Amniotic stem cell (primary cell): ENCODE data around the gene SLC6A11.

ENCODE experiments used
- DNase-seq: peaks from one replicate; lab custom pipeline; 2025; lab: John Stamatoyannopoulos, UW

The SLC6A11 gene

DNA sequence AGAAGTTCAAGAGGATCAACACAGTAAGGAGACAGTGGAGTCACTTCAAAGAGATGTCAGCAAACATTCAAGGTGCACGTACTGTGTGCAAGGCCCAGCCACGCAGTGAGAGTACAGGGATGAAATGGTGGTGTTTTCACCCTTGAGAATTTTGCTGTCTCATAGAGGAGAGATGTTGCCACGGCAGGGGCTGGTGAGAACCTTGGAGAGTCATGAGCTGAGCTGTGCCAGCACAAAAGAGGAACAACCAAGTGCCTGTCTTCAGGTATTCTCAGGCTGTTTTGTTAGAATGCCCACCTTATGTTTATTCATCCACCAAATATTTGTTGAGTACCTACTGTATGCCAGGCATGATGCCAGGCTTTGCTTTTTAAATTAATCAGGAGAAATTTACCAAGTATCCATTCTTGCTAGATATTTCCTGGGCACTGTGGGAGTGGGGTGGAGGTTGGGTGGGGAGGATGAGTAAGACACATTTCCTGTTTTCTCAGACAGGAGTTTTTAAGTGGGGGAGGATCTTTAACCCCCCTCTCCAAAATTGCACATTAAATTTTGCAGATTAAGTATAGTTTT is 72.6 kb downstream of the SLC6A11 start:
- no peak for DNase-seq

DNA sequence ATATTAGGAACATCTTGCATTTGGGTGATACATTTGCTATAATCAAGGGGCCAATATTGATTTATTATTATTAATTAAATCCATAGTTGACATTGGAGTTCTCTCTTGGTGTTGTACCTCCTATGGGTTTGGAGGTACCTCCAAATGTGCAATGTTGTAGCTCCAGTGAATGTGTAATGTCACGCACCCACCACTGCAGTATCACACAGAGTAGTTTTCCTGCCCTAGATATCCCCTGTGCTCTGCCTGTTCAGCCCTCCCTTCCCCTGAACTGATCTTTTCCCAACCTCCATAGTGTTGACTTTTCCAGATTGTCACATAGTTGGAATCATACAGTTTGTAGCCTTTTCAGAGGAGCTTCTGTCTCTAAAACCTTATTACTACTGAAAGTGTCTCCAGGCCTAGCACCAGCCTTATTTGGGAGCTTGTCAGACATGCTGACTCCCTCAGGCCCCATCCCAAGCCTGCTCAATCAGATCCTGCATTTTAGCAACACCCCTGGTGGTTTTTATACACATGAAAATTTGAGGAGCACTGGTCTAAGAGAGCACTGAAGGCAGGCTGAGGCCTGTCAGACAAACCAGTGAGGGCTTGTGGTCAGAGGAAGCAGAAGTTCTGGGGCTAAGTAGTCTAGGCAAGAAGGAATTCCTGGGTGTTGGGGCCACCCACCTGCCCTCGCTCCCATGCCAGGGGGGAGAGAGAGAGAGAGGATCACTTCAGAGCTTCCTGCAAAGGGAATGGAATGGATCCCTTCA is 73.4 kb downstream of the SLC6A11 start:
- DNase-seq = no peak

DNA sequence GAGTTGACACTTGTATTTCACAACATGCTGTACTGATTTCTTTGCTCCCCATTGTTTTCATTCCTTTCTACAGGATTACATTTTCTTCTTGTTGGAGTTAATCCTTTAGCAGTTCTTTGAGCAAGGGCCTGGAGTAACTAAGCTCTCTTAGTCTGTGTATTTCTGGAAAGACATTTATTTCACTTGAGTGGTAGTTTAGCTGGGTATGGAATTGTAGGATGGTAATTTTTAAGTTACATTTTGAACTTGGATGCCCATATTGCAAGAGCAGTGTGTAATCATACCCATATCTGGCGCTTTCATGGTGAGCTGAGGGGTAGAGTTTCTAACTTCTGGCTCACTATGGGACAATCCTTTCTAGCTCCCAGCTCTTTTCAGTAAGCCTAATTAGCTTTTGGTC is 74.6 kb downstream of the SLC6A11 start:
- no peak for DNase-seq

DNA sequence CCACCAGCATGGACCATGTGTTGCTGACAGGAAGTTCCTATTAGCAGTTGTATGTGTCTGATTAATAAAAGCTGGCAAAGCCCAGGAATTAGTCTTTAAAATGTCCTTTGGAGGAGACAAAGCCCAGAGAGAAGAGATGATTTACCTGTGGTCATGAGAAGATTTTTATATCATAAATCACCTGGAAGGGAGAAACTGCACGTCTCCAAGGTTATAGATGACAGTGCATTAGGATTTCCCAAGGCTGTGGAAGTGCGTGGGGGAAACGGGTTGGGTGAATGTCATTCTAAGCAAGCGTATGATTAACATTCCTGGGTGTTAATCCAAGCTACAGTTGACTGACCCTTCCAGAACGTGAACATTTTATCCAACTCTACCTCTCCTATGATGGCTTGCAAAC is 76.6 kb downstream of the SLC6A11 start:
- DNase-seq = no peak

DNA sequence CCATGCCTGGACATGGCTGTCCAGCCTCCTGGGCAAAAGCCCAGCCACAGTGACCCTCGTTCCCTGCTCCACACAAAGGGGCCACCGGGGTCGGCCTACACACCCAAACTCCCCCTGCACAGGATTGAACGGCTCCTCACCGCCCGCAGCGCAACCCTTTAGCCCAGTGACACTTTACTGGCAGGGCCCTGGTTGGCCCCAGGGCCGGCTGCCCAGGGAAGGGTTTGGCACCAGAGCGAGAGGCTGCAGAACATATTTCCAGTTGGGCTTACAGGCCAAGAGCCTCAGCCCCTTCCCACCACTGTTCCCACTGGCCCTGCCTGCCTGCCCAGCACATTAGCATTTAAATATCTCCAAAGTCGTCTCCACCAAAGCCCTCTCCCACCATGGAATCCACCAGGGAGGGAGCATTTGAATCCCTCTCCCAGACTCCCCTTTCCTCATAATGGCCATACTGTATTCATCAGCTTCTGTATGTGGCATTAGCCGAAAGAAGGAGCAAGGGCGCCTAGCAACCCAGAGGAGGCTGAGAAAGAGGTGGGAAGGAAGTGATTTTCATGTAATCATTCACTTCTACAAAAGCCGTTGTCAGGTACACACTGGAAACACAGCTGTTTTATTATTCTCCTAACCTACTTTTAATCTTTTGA is 85.4 kb downstream of the SLC6A11 start:
- no peak for DNase-seq

DNA sequence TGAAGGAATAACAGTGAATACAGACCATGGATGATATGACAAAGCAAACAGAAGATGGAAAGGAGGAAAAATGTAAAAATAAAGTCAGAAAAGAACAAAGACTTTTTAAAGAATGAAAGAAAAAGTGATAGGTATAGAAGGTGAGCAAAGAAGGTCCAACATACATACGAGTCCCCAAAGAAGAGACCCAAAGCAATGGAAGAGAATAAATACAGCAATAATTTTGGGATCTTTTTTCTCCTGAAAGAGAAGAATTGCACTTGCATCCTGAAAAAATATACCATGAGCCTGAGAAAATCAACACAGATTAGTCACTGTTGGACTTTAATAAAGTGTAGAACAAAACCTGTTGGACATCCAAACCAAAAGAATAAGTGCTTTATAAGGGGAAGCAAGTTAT is 91.2 kb downstream of the SLC6A11 start:
- no peak for DNase-seq

DNA sequence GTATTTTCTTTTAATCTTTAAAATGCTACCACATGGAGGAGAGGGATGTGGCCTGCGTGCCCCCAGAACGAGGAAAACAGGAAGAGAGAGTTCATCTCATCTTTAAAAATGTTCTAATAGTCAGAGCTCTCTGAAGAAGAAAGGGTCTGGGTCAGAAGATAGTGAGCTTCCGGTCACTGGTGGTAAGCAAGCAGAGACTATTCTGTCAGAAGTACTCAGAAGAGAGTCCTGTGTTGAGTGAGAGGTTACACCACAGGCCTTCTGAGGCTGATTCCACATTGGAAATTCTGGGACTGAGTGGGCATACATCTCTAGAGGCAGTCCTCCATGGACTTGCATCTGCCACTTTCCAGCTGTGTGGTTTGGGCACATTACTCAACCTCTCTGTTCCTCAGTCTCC is 94.3 kb downstream of the SLC6A11 start:
- no peak for DNase-seq

DNA sequence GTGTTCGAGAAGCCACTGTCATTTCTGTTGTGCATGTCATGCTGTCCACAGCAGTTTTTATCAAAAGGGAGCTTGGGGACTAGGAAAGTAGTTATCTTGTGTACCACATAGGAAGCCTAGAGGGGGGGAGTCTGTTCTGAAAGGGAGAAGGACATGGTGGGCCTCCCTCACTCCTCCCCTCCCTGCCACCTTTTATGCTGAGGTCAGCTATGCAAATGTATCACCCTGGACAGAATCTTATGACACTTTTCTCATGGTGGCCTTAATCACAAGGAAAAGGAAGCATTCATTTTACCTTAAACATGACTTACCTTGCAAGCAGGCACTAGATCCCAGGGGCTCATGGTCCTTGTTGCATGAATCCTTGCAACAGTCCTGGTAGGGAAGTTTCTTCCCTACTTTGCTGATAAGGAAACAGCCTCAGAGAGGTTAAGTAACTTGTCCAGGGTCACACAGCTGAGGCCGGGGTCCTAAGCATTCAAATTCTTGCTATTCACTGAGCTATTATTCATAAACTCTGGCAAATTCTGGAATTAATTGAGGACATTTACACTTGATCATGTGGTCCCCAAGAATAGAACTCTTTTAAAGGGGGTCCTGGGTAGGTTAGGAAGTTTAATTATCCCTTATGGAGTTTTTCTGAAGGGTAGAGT is 95.4 kb downstream of the SLC6A11 start:
- no peak for DNase-seq

DNA sequence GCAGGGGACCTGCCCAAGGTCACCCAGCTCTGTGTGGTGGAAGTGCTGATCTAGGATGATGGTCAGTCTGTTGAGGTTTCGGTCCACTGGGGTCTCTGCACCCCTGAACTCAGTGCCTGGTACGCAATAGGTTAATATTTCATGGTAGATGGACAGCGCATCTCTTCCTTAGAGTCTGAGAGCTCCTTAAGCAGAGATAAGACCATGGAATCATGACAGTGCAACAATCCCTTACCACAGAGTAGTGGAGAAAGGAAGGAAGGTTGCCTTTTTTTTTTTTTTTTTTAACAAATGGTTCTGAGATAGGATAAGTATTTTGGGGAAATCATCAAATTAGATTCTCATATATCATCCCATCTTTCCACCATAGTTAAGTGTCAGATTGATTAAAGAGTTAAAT is 96.8 kb downstream of the SLC6A11 start:
- no peak for DNase-seq

DNA sequence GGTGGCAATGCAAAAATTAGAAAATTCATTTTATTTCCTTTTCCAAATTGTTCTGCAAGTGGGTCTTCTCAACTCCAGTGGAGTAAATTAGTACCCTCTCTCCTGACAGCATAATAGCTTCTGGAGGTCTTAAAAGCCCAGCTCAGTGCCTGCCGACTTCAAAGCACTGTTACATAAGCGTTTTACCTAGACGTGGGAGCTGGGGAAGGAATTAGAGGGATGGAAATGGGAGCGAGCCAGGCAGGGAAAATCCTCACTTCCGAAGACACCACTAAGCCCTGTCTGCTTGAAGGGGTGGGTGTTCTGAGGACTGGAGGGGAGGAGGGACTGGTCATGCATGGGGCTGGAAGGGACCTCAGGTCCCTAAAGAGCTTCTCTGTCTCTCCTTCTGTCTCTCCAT is 99.3 kb downstream of the SLC6A11 start:
- no peak for DNase-seq

DNA sequence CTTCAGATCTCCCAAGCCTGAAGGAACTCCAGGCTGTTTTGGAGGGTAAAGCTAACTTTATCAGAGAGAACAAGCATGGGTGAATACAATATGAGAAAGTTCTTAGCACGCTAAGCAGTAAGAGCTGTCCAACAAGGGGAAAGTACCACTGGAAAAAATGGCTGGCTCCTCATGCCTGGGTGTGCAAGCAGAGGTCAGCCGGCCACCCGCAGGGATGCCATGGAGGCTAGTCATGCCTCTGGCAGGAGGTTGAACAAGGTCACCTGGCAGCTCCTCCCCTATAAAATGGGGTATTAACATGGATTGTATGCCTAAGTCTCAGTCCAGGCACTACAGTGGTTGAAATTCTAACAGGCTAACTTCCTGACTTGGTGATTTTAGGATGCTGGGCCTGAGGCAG is 101.1 kb downstream of the SLC6A11 start:
- DNase-seq = no peak

DNA sequence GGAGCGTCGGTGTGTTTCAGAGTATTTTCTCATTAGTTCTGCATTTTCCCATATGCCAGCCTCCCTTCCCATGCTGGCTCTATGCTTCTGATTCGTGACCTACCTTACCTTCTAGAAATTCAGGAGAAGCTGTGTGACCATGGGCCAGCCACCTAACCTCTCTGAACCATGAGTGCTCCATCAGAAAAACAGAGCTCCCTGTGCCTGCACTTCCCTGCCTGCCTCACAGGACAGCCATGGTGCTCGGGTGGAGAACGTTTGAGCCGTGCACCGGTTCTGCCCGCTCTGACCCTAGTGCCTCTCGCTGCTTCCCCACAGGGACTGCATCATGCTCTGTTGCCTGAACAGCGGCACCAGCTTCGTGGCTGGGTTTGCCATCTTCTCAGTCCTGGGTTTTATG is 102.0 kb downstream of the SLC6A11 start:
- DNase-seq = no peak

DNA sequence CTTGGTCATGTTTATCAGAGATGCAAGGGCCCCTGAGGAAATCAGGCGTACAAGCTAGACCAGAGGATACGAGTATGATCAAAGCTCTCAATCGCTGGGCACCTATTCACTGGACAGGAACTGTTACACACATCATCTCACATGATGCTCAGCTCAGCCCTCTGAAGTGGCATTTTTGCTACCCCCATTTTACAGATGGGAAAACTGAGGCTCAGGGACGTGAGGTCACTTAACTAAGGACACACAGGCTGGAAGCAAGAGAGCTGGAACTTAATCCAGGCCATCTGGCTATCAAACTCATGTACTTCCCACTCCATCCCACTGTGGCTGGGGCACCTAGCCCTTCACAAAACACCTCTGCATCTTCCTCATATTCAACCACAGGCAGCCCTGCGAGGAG is 103.6 kb downstream of the SLC6A11 start:
- DNase-seq = no peak

DNA sequence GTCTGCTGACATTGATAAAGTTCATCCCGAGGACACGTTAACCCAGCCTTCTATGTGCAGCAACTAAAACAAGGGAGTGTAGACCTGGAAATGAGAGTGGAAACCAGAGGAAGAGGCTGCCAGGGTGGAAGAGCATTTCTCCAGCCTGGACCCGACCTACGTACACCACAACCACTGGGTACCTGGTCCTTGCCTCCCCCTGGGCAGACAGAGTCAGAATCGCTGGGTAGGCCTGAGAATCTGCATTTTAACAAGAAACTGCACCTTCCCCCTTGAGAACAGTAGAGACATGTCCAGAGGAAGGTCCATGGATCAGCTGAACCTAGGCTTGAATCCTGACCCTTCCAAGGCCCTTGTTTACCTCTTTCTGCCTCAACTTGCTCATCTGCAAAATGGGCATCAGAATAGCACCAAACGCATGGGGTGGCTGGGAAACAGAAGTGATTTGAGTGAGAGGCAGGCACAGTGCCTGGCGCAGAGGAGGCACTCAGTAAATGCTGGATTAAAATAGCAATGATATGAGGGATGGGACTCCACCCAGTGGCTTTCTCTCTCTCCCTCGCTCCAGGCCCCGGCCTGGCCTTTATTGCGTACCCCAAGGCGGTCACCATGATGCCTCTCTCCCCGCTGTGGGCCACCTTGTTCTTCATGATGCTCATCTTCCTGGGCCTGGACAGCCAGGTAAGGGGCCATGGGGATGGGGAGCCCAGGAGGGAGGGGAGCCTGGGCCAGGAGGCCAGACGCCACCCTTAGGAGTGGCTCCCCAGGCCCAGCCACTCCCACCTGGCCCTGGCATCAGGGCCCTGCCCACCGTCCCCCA is 109.6 kb downstream of the SLC6A11 start:
- no peak for DNase-seq

DNA sequence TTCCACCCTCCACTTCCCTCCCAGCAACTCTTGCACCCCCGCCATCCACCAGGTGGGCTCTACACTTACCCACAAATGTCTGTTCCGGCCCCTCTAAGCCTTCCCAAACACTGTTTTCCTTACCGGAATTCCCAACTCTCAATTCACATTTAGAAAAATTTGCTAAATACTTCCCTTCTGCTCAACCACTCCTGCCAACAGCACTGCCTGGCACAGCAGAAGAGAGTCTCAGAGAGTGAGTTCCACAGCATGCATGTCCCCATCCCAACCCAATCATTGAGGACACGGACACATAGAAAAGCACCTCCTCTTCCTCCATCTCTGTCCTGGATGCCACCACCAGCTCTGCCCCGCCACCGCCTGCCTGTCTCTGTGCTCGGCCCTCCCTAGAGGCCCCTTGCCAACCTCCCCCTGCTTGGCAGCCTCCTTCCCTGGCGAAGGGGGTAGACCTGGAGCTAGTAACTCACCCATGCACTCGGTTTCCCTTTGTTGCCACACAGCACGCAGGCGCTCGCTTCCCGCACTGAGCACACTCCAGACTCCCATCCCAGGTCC is 110.3 kb downstream of the SLC6A11 start:
- DNase-seq = no peak

DNA sequence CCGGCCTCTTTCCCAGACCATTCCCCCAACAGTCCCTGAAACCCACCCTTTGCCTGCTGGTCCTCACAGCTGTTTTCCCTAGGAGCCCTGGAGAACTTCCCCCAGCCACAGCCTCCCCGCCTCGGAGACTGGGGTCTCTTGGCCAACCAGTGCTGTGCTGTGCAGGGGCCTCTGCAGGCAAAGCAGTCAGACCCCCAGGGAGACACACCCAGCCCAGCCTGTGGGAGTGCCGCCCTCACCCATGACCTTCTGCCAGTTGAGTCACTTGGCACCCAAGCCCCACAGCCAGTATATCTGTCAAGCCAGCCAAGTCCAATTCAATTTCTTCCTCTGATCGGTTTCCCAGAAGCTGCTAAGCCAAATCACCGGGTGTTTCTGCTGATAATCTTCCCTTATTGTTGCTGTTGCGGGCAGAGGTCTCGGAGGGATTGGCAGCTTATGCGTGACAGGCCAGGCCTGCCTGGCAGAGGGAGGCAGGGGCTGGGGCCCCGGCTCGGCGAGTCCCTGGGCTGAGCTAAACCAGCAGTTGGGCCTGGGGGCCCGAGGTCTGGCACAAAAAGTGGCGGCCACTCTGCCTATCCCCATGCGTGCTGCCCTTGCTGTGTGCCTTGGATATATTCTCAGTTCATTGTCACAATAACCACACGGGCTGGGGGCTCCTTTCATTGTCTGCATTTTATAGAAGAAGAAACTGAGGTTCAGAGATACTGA is 110.9 kb downstream of the SLC6A11 start:
- no peak for DNase-seq

DNA sequence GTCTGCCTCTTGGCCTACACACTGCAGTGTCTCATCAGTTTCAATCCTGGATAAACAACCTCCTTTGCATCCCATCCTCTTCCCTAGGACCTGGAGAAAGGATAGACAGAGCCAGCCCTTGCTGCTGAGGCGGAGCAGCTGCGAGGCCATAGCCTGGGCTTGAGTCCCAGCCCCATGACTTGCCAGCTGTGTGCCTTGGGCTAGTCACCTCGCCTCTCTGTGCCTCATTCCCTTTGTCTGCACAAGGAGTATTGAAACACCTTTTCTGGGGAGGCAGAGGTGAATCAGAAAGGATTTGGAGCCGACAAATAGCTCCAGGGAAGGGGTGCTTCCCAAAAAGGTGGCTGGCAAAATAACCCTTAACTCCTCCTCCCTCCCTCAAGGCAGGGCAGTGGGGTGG is 111.5 kb downstream of the SLC6A11 start:
- no peak for DNase-seq

DNA sequence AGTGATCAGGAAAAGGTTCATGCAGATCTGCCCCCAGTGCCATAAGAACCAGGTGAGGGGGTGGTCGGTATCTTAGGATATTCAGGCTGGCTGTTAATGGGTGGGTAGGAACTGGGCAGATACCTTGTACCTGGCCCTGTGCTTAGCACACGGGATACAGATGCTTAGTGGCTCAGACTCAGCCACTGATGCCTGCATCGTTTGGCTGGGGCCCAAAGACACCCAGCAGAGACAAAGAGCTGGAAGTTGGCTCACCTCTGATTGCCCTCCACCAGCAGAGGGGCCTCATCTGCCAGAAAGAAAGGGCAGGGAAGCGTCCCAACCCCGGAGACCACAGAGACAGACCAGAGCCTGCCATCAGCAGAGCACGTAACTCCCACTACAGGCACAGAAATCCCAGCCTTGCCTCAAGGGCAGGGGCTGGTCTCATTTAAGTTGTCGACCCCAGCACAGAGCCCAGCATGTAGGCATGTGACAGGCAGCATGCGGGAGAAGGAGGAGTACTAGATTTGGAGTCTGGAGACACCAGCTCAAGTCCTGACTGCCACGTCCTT is 112.5 kb downstream of the SLC6A11 start:
- no peak for DNase-seq

DNA sequence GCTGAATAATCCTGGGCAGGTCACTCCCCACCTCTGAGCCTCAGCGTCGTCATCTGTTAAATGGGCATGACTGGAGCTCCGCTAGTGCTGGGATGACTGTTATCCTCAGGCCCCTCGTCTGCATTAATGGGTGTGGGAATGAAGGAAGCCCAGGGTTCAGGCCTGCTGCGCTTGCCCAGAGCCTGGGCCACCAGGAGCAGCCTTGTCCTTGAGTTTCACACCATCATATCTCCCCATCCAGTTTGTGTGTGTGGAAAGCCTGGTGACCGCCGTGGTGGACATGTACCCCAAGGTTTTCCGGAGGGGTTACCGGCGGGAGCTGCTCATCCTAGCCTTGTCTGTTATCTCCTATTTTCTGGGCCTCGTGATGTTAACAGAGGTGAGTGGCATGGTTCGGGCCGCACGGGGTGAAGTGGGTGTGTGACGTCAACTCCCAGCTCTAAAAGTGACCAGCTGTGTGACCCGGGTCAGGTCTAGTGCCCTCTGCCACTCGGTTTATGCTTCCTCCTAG is 113.0 kb downstream of the SLC6A11 start:
- no peak for DNase-seq

DNA sequence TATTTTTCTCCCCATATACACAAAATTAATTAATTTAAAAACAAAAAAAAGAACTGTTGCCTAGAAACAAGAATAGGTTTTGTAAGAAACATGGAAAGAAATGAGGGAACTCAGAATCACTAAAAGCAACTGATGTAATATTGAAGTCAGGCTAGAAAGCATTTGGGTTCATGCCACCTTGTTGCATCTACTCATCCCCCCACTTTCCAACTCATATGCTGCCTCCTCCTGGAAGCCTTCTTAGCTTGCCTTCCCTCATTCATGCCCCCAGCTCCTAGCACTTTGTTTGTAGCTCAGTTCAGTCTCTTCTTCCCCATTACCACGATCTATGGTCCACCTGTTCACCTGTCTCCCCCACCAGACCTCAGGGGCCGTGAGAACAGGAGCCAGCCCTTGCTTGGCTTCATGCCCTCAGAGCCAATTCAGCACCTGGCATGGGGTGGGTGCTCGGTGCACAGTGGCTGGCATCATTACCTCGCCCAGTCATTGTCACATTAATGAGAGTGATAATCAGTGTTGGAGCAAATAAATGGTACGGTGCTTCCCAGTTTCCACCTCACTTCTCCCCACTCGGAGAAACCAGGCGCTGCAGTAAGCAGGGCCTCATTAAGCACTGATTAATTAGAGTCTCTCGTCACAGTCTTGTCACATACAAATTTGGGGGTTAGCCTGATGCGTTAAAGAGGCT is 114.1 kb downstream of the SLC6A11 start:
- no peak for DNase-seq
